H1 (cell line): ENCODE data around the gene CRYGN. TPM values are rescaled to one million over a fixed set of nuclear protein-coding genes. Genes with fewer than 3 reads are reported as not detected.

Source experiments
- CTCF ChIA-PET: fragments of 300-600 bp; sonication (Branson Sonifier 250); formaldehyde crosslinking; loops from one replicate; lab custom pipeline; 2021; ENCODE audit not compliant: partially characterized antibody; lab: Charles Lee
- POLR2A ChIA-PET: fragments of 300-600 bp; sonication (Branson Sonifier 250); formaldehyde crosslinking; loops from one replicate; lab custom pipeline; 2021; ENCODE audit warnings: inconsistent platforms; ENCODE audit not compliant: partially characterized antibody; lab: Charles Lee
- DNase-seq, 2 experiments: peaks; one replicate each; pipeline versions ENCODE4 v3.0.0 to v3.0.0-alpha.2; 2010 to 2022; ENCODE audit warnings: low spot score in 2 of 2, low read depth in 1 of 2, mixed read lengths in 1 of 2
- FAIRE-seq: peaks from 2 replicates; lab custom pipeline; 2011; peaks lifted over from hg19 to GRCh38; lab: Jason Lieb, UNC
- H2AFZ ChIP-seq: 2 replicates; pipeline ENCODE4 v1.8.1; 2012; ENCODE audit warnings: low read length, inconsistent platforms
- H2AK5ac ChIP-seq: 2 replicates; pipeline ENCODE4 v1.6.1; 2013; ENCODE audit warnings: low read depth, low read length
- H2BK120ac ChIP-seq: replicated peaks from 2 replicates; pipeline ENCODE3; 2013; ENCODE audit warnings: low read depth, low read length, inconsistent platforms
- H2BK12ac ChIP-seq: 2 replicates; pipeline ENCODE4 v1.6.1; 2013; ENCODE audit warnings: low read depth, low read length
- H2BK15ac ChIP-seq: 2 replicates; pipeline ENCODE4 v1.6.1; 2013; ENCODE audit warnings: low read length
- H2BK20ac ChIP-seq: 2 replicates; pipeline ENCODE4 v1.6.1; 2013; ENCODE audit warnings: low read length
- H2BK5ac ChIP-seq: 2 replicates; pipeline ENCODE4 v1.6.1; 2013; ENCODE audit warnings: low read depth, low read length
- H3K14ac ChIP-seq: 2 replicates; pipeline ENCODE4 v1.6.1; 2013; ENCODE audit warnings: inconsistent platforms; ENCODE audit not compliant: insufficient read length
- H3K18ac ChIP-seq: 2 replicates; pipeline ENCODE4 v1.6.1; 2013; ENCODE audit warnings: low read length; ENCODE audit errors: extremely low read depth
- H3K23ac ChIP-seq: 2 replicates; pipeline ENCODE4 v1.6.1; 2013; ENCODE audit warnings: inconsistent platforms; ENCODE audit not compliant: insufficient read length
- H3K23me2 ChIP-seq: 2 replicates; pipeline ENCODE4 v1.6.1; 2013; ENCODE audit warnings: low read depth, low read length
- H3K27ac ChIP-seq: 2 replicates; pipeline ENCODE4 v1.6.1; 2011; ENCODE audit warnings: low read depth, low read length, inconsistent platforms
- H3K27me3 ChIP-seq, 4 experiments: replicated peaks in 1 of 4; 1 replicate in 1 of 4; 2 replicates in 3 of 4; pipeline versions ENCODE4 v1.6.1 to v1.8.1; 2011 to 2013; ENCODE audit warnings: low read length in 3 of 4, mild to moderate bottlenecking in 3 of 4, inconsistent platforms in 2 of 4, mixed read lengths in 2 of 4, moderate library complexity in 1 of 4; ENCODE audit not compliant: control insufficient read depth in 3 of 4, insufficient read depth in 3 of 4; ENCODE audit errors: extremely low read depth in 1 of 4
- H3K36me3 ChIP-seq, 4 experiments: 2 replicates each; pipeline versions ENCODE4 v1.6.1 to v1.8.1; 2011 to 2013; ENCODE audit warnings: mild to moderate bottlenecking in 4 of 4, low read length in 3 of 4, moderate library complexity in 2 of 4, control low read depth in 1 of 4, inconsistent platforms in 1 of 4; ENCODE audit not compliant: insufficient read depth in 4 of 4, control insufficient read depth in 2 of 4
- H3K4ac ChIP-seq: replicated peaks from 2 replicates; pipeline ENCODE3; 2013; ENCODE audit warnings: low read length, low read depth, mixed read lengths, inconsistent platforms; ENCODE audit not compliant: insufficient read length
- H3K4me1 ChIP-seq, 4 experiments: replicated peaks in 1 of 4; 1 replicate in 1 of 4; 2 replicates in 3 of 4; pipeline versions ENCODE4 v1.6.1 to v1.8.1; 2011 to 2013; ENCODE audit warnings: low read length in 3 of 4, inconsistent platforms in 2 of 4, mixed read lengths in 1 of 4; ENCODE audit not compliant: insufficient read depth in 4 of 4, control insufficient read depth in 3 of 4
- H3K4me2 ChIP-seq, 2 experiments: 2 replicates each; pipeline versions ENCODE4 v1.6.1 to v1.8.1; 2011 to 2013; ENCODE audit warnings: low read depth in 2 of 2, low read length in 2 of 2, control low read depth in 1 of 2, inconsistent platforms in 1 of 2, mild to moderate bottlenecking in 1 of 2; ENCODE audit not compliant: insufficient read depth in 1 of 2
- H3K4me3 ChIP-seq, 4 experiments: fragments of 200-600, 300-600 bp in 1 of 4; sonication (generic), shearing (Covaris generic), sonication (Bioruptor Twin) in 1 of 4; 2 replicates each; pipeline versions ENCODE4 v1.5.1 to v1.8.1; 2011 to 2016; ENCODE audit warnings: low read length in 4 of 4, low read depth in 3 of 4, control low read depth in 2 of 4, inconsistent platforms in 2 of 4, mild to moderate bottlenecking in 2 of 4, mixed read lengths in 1 of 4, moderate library complexity in 1 of 4; ENCODE audit not compliant: insufficient read depth in 2 of 4; ENCODE audit errors: extremely low read depth in 1 of 4
- H3K56ac ChIP-seq: replicated peaks from 2 replicates; pipeline ENCODE3; 2013; ENCODE audit warnings: low read depth, mild to moderate bottlenecking, mixed read lengths, low read length, inconsistent platforms; ENCODE audit not compliant: insufficient read length
- H3K79me1 ChIP-seq: 2 replicates; pipeline ENCODE4 v1.6.1; 2013; ENCODE audit warnings: low read depth, low read length, control low read depth
- H3K79me2 ChIP-seq, 2 experiments: 2 replicates each; pipeline versions ENCODE4 v1.6.1 to v1.8.1; 2012 to 2013; ENCODE audit warnings: low read length in 2 of 2, mild to moderate bottlenecking in 2 of 2, inconsistent platforms in 1 of 2; ENCODE audit not compliant: insufficient read depth in 2 of 2, control insufficient read depth in 1 of 2
- H3K9ac ChIP-seq, 4 experiments: replicated peaks in 1 of 4; 1 replicate in 1 of 4; 2 replicates in 3 of 4; pipeline versions ENCODE4 v1.6.1 to v1.8.1; 2011 to 2013; ENCODE audit warnings: low read depth in 3 of 4, low read length in 3 of 4, control low read depth in 2 of 4, mild to moderate bottlenecking in 2 of 4, moderate library complexity in 2 of 4, inconsistent platforms in 1 of 4; ENCODE audit errors: extremely low read depth in 1 of 4
- H3K9me3 ChIP-seq, 2 experiments: 2 replicates each; pipeline versions ENCODE4 v1.6.1 to v1.8.1; 2012 to 2013; ENCODE audit warnings: mild to moderate bottlenecking in 2 of 2, moderate library complexity in 2 of 2, control low read depth in 1 of 2, inconsistent platforms in 1 of 2, low read depth in 1 of 2, low read length in 1 of 2, mixed read lengths in 1 of 2; ENCODE audit not compliant: insufficient read depth in 2 of 2
- H4K20me1 ChIP-seq, 2 experiments: replicated peaks in 1 of 2; 2 replicates each; pipeline versions ENCODE3 to v1.8.1; 2011 to 2013; ENCODE audit warnings: inconsistent platforms in 2 of 2, low read length in 2 of 2, mild to moderate bottlenecking in 1 of 2; ENCODE audit not compliant: insufficient read depth in 2 of 2, control insufficient read depth in 1 of 2
- H4K5ac ChIP-seq: 2 replicates; pipeline ENCODE4 v1.6.1; 2013; ENCODE audit warnings: low read length, low read depth, mixed read lengths, inconsistent platforms; ENCODE audit not compliant: insufficient read length
- H4K8ac ChIP-seq: 2 replicates; pipeline ENCODE4 v1.8.0; 2013; ENCODE audit warnings: mild to moderate bottlenecking, moderate library complexity, low read length, inconsistent platforms; ENCODE audit not compliant: insufficient read depth; ENCODE audit errors: extremely low read depth
- H4K91ac ChIP-seq: replicated peaks from 2 replicates; pipeline ENCODE3; 2013; ENCODE audit warnings: low read length, mixed read lengths, inconsistent platforms; ENCODE audit not compliant: insufficient read length
- EP300 ChIP-seq, 2 experiments: IDR thresholded peaks; 1 replicate in 1 of 2; 2 replicates in 1 of 2; pipeline ENCODE4 v1.6.1; 2011 to 2012; ENCODE audit warnings: low read depth in 2 of 2, low read length in 2 of 2, mild to moderate bottlenecking in 2 of 2, borderline replicate concordance in 1 of 2, inconsistent platforms in 1 of 2, moderate library complexity in 1 of 2
- POLR2AphosphoS5 ChIP-seq: IDR thresholded peaks from 2 replicates; pipeline ENCODE4 v1.6.1; 2011; ENCODE audit warnings: low read depth, low read length
- SP4 ChIP-seq: IDR thresholded peaks from 2 replicates; pipeline ENCODE4 v1.6.1; 2012; ENCODE audit warnings: low read length, inconsistent platforms
- USF2 ChIP-seq: IDR thresholded peaks from 2 replicates; pipeline ENCODE4 v1.6.1; 2011; ENCODE audit warnings: low read length, improper control_type of control experiment
- WGBS, 2 experiments: shearing (Covaris generic) in 1 of 2; methylation state at CpG; one replicate each; pipeline versions ENCODE4 v1.1.6 to v1.1.7; 2013 to 2015; ENCODE audit warnings: low lambda C conversion rate in 2 of 2, mixed read lengths in 2 of 2, inconsistent platforms in 1 of 2, low coverage in 1 of 2, missing lambda C conversion rate in 1 of 2; ENCODE audit not compliant: insufficient replicate concordance in 2 of 2, insufficient coverage in 1 of 2, insufficient read length in 1 of 2; ENCODE audit errors: extremely low coverage in 1 of 2, missing lambda C conversion rate in 1 of 2; 5-methylcytosine and 5-hydroxymethylcytosine counted together
- polyA plus RNA-seq, 7 experiments: library from polyadenylated mRNA; depleted of rRNA in 3 of 7; stranded (reverse) in 5 of 7; unstranded in 2 of 7; fragments of >200 nt in 5 of 7; fragments of 200-250 nt in 2 of 7; gene quantifications; 1 replicate in 5 of 7; 2 replicates in 1 of 7; 4 replicates in 1 of 7; pipeline versions ENCODE4 v1.2.1 to v1.2.3, GENCODE V29; 2011 to 2013; ENCODE audit warnings: missing spikeins in 2 of 7, mixed read lengths in 2 of 7
- total RNA-seq: library from RNA; stranded (reverse); fragmentation: NEBNext Ultra II Directional; extraction: Animal tissue kit (Norgen Biotek cat#: 25700); gene quantifications from 2 replicates; pipeline ENCODE4 v1.2.1, GENCODE V29; 2021

The CRYGN gene
- total and polyA plus RNA-seq, 2 of the 8 experiments (the other 6 are each of a cell fraction or from before 2014, with no cell fraction given), result 0.98 to 1.6 TPM

GRCh38 chr7:151388430-151388829 lies 51.5 kb downstream of the CRYGN start:
- Histone ChIP-seq H2BK12ac (no peak overlapping the region), H3K27ac (no peak overlapping the region), H3K27me3 (peaks cover 0 to 11% (median 7%) of the 10 kb centered on the region in 4 experiments; a peak in 2 of 7 replicates), H3K4me1 (peaks cover 0 to 2% (median 0%) of the 10 kb centered on the region in 4 experiments; a peak in 3 of 7 replicates), H3K9ac (no peak overlapping the region), H3K23ac (no peak overlapping the region), H3K79me2 (no peaks in the 10 kb centered on the region), H3K56ac (no peak overlapping the region), H2BK120ac (no peak overlapping the region), H4K5ac (no peak overlapping the region), H4K8ac (no peak overlapping the region), H2BK5ac (no peak overlapping the region), H2BK15ac (no peak overlapping the region), H3K18ac (no peak overlapping the region), H2AK5ac (no peak overlapping the region), H4K91ac (no peak overlapping the region), H3K9me3 (no peaks in the 10 kb centered on the region), H4K20me1 (no peaks in the 10 kb centered on the region), H3K4ac (no peak overlapping the region), H3K79me1 (no peaks in the 10 kb centered on the region), H3K4me2 (no peak overlapping the region), H3K4me3 (no peak overlapping the region), H3K23me2 (no peaks in the 10 kb centered on the region), H2AFZ (no peak overlapping the region), H2BK20ac (no peak overlapping the region), H3K14ac (no peak overlapping the region), H3K36me3 (no peaks in the 10 kb centered on the region)
- ChIA-PET POLR2A (no interaction called here), CTCF (no interaction called here)
- DNase-seq (no peak), FAIRE-seq (no peak)
- 97% methylated on average over 7 of the region's 10 CpGs; no CpG with 5 or more reads in 1 of the 2 experiments for WGBS, 2 experiments
- TF ChIP-seq EP300 (IDR thresholded peaks at IDR 0.05; ENCODE audit: borderline replicate concordance in 1 of 2, low read depth in 2 of 2, low read length in 2 of 2), result no peak
- no peak for TF ChIP-seq POLR2AphosphoS5
- TF ChIP-seq USF2, result no peak
- no peak for TF ChIP-seq SP4
